ENCODE results near the gene DCBLD2.

DNA sequence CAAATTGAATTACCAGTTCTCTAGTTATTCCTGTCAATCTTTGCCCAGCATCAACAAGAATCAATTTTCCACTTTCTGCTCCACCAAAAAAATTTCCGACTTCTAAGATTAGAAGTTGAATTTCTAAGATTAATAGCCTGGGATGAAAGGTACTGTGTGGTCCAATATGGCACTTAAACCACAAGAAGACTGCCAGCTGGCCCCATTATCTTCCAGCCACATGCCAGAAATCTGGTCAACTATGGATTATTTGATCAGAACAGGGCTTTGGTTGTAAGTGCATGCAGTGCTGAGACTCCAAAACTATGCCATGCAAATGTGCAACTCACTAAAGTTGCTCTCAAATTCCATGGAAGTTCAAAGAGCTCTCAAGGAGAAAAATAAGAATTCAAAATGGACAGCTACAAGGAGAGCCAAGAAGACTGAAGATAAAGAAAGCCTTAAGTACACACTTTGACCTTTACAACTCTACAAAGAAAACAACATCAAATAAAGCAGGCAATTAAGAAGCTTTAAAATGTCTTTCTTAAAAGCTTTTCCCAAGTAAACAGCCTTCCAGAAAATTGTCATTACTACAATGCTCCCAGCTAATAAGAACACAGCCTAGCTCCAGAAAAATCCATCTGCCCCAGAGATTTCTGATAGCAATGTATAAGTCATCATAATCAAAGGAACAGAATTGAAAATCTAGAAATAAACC is 74.1 kb downstream of the DCBLD2 start:
- TF ChIP-seq EZH2 (IDR thresholded peaks at IDR 0.05; ENCODE audit: borderline replicate concordance) = no peak
- TF ChIP-seq, protein P1, sequence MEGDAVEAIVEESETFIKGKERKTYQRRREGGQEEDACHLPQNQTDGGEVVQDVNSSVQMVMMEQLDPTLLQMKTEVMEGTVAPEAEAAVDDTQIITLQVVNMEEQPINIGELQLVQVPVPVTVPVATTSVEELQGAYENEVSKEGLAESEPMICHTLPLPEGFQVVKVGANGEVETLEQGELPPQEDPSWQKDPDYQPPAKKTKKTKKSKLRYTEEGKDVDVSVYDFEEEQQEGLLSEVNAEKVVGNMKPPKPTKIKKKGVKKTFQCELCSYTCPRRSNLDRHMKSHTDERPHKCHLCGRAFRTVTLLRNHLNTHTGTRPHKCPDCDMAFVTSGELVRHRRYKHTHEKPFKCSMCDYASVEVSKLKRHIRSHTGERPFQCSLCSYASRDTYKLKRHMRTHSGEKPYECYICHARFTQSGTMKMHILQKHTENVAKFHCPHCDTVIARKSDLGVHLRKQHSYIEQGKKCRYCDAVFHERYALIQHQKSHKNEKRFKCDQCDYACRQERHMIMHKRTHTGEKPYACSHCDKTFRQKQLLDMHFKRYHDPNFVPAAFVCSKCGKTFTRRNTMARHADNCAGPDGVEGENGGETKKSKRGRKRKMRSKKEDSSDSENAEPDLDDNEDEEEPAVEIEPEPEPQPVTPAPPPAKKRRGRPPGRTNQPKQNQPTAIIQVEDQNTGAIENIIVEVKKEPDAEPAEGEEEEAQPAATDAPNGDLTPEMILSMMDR (IDR thresholded peaks at IDR 0.05; ENCODE audit: poor library complexity) = no peak

All from hepatocyte (in vitro differentiated cells).